T-helper 1 cell (primary cell): ENCODE data around the gene TUBG2.

ENCODE experiments used
- DNase-seq, 5 donors: peaks; one replicate each; pipeline ENCODE4 v3.0.0-alpha.2; 2012 to 2020

The TUBG2 gene

GRCh38 chr17:42677921-42678781 is 19.1 kb downstream of the TUBG2 start:
- peak; percentile 30 to 79 (median 53) for DNase-seq

- DNase-seq: peak in 1 of 5 donors; percentile 71
These were observed 19.9 kb downstream of the TUBG2 start for GRCh38 chr17:42678951-42679491.

- DNase-seq: peak; percentile 43 to 87 (median 65)
These were observed 20.6 kb downstream of the TUBG2 start for GRCh38 chr17:42679492-42680330.

GRCh38 chr17:42680331-42680808 is 21.3 kb downstream of the TUBG2 start:
- DNase-seq: no peak

- no peak for DNase-seq
These were observed 23.1 kb downstream of the TUBG2 start, which contains the start of gene CNTNAP1 for GRCh38 chr17:42681976-42682721. Gene CNTNAP1, plus strand, starts transcription at chr17:42682531. Its CDS starts 299 bp downstream, at chr17:42682830.

- peak in 1 of 5 donors; percentile 40 for DNase-seq
These were observed 23.8 kb downstream of the TUBG2 start for GRCh38 chr17:42682722-42683403.

GRCh38 chr17:42683407-42684034 is 24.4 kb downstream of the TUBG2 start:
- DNase-seq: no peak

GRCh38 chr17:42684929-42685556 is 26.0 kb downstream of the TUBG2 start:
- no peak for DNase-seq

- DNase-seq: no peak
These were observed 26.7 kb downstream of the TUBG2 start for GRCh38 chr17:42685831-42686230.

GRCh38 chr17:42686520-42687128 is 27.5 kb downstream of the TUBG2 start:
- DNase-seq: no peak

- DNase-seq: no peak
These were observed 28.7 kb downstream of the TUBG2 start for GRCh38 chr17:42687707-42688320.

- DNase-seq: no peak
These were observed 31.5 kb downstream of the TUBG2 start for GRCh38 chr17:42690596-42690995.

- no peak for DNase-seq
These were observed 32.0 kb downstream of the TUBG2 start for GRCh38 chr17:42691021-42691545.

GRCh38 chr17:42692489-42692888 is 33.4 kb downstream of the TUBG2 start:
- DNase-seq: no peak

- DNase-seq: no peak
These were observed 35.4 kb downstream of the TUBG2 start for GRCh38 chr17:42694524-42694923.

GRCh38 chr17:42695500-42695899 is 36.4 kb downstream of the TUBG2 start:
- DNase-seq: no peak

- DNase-seq: no peak
These were observed 38.2 kb downstream of the TUBG2 start for GRCh38 chr17:42697108-42697811.

GRCh38 chr17:42698736-42699414 is 39.8 kb downstream of the TUBG2 start:
- DNase-seq: no peak
